SK-N-SH treated with all-trans-retinoic acid at 6 μM for 48 hours (cell line): ENCODE measurements around the gene MYL3.

Source experiments
- ATAC-seq: fragments of 200-7000 bp; cut with Tn5 transposase; 3 replicates; pipeline ENCODE4 v1.9.1; 2020; ENCODE audit warnings: mild to moderate bottlenecking, moderate library complexity
- ARNTL ChIP-seq: fragments of 450-650 bp; formaldehyde crosslinking; IDR thresholded peaks from 2 replicates; pipeline ENCODE4 v1.5.0; 2020; ENCODE audit warnings: low read depth, mild to moderate bottlenecking, moderate library complexity, borderline replicate concordance
- BACH2 ChIP-seq: fragments of 250-450 bp; sonication (Bioruptor Pico); IDR thresholded peaks from 2 replicates; pipeline ENCODE4 v1.9.0; 2021; ENCODE audit warnings: mild to moderate bottlenecking, borderline replicate concordance
- CSDC2 ChIP-seq: fragments of 250-450 bp; sonication (Bioruptor Pico); IDR thresholded peaks from 2 replicates; pipeline ENCODE4 v1.5.0; 2020; ENCODE audit warnings: mild to moderate bottlenecking, moderate library complexity
- ESRRG ChIP-seq: fragments of 250-450 bp; sonication (Bioruptor Pico); IDR thresholded peaks from 2 replicates; pipeline ENCODE4 v1.6.1; 2021; ENCODE audit warnings: mild to moderate bottlenecking
- GLIS3 ChIP-seq: fragments of 250-450 bp; sonication (Bioruptor Pico); IDR thresholded peaks from 2 replicates; pipeline ENCODE4 v1.5.0; 2020; ENCODE audit warnings: mild to moderate bottlenecking, moderate library complexity
- ISL1 ChIP-seq: fragments of 250-450 bp; sonication (Bioruptor Pico); IDR thresholded peaks from 2 replicates; pipeline ENCODE4 v2.1.2; 2022; ENCODE audit warnings: mild to moderate bottlenecking, moderate library complexity
- OSR1 ChIP-seq: fragments of 250-450 bp; sonication (Bioruptor Pico); IDR thresholded peaks from 2 replicates; pipeline ENCODE4 v1.8.0; 2022; ENCODE audit warnings: moderate library complexity, mild to moderate bottlenecking, inconsistent platforms
- PATZ1 ChIP-seq: fragments of 250-450 bp; sonication (Bioruptor Pico); IDR thresholded peaks from 2 replicates; pipeline ENCODE4 v1.8.0; 2020; ENCODE audit warnings: mild to moderate bottlenecking, moderate library complexity, borderline replicate concordance
- POU6F1 ChIP-seq: fragments of 250-450 bp; sonication (Bioruptor Pico); IDR thresholded peaks from 2 replicates; pipeline ENCODE4 v1.8.0; 2021; ENCODE audit warnings: low read depth, mild to moderate bottlenecking, moderate library complexity, borderline replicate concordance
- RARB ChIP-seq: fragments of 250-450 bp; sonication (Bioruptor Pico); IDR thresholded peaks from 2 replicates; pipeline ENCODE4 v1.8.0; 2021; ENCODE audit warnings: mild to moderate bottlenecking, moderate library complexity
- SNAI2 ChIP-seq: fragments of 250-450 bp; sonication (Bioruptor Pico); IDR thresholded peaks from 2 replicates; pipeline ENCODE4 v1.5.0; 2020; ENCODE audit warnings: mild to moderate bottlenecking, moderate library complexity
- TCF4 ChIP-seq: fragments of 250-450 bp; sonication (Bioruptor Pico); IDR thresholded peaks from 2 replicates; pipeline ENCODE4 v1.8.0; 2021; ENCODE audit warnings: mild to moderate bottlenecking, moderate library complexity, borderline replicate concordance
- TOX ChIP-seq: fragments of 250-450 bp; sonication (Bioruptor Pico); IDR thresholded peaks from 2 replicates; pipeline ENCODE4 v1.8.0; 2021; ENCODE audit warnings: mild to moderate bottlenecking, moderate library complexity, borderline replicate concordance
- TSHZ2 ChIP-seq: fragments of 250-450 bp; sonication (Bioruptor Pico); IDR thresholded peaks from 2 replicates; pipeline ENCODE4 v1.5.0; 2020; ENCODE audit warnings: mild to moderate bottlenecking, moderate library complexity
- ZC3H10 ChIP-seq: fragments of 250-450 bp; sonication (Bioruptor Pico); IDR thresholded peaks from 2 replicates; pipeline ENCODE4 v1.5.1; 2021; ENCODE audit warnings: mild to moderate bottlenecking, moderate library complexity
- ZFP3 ChIP-seq: fragments of 250-450 bp; sonication (Bioruptor Pico); IDR thresholded peaks from 2 replicates; pipeline ENCODE4 v1.5.0; 2020; ENCODE audit warnings: mild to moderate bottlenecking, moderate library complexity
- ZFP30 ChIP-seq: fragments of 450-650 bp; formaldehyde crosslinking; IDR thresholded peaks from 2 replicates; pipeline ENCODE4 v1.5.0; 2022; ENCODE audit warnings: mild to moderate bottlenecking, moderate library complexity
- ZNF565 ChIP-seq: fragments of 450-650 bp; formaldehyde crosslinking; conservative IDR thresholded peaks from 2 replicates; pipeline ENCODE4 v1.5.0; 2020; ENCODE audit warnings: low read depth, mild to moderate bottlenecking, moderate library complexity
- ZNF70 ChIP-seq: fragments of 450-650 bp; formaldehyde crosslinking; IDR thresholded peaks from 2 replicates; pipeline ENCODE4 v1.5.0; 2020; ENCODE audit warnings: mild to moderate bottlenecking, moderate library complexity
- ZNF8 ChIP-seq: fragments of 450-650 bp; formaldehyde crosslinking; IDR thresholded peaks from 2 replicates; pipeline ENCODE4 v1.5.0; 2020; ENCODE audit warnings: mild to moderate bottlenecking, moderate library complexity
- TF ChIP-seq, protein P1 (sequence below): fragments of 250-450 bp; sonication (Bioruptor Pico); IDR thresholded peaks from 2 replicates; pipeline ENCODE4 v1.5.1; 2021; ENCODE audit warnings: mild to moderate bottlenecking, moderate library complexity
- TF ChIP-seq, protein P2 (sequence below): fragments of 250-450 bp; sonication (Bioruptor Pico); IDR thresholded peaks from 2 replicates; pipeline ENCODE4 v1.5.1; 2020; ENCODE audit warnings: low read depth, mild to moderate bottlenecking, moderate library complexity

MYL3 gene

DNA sequence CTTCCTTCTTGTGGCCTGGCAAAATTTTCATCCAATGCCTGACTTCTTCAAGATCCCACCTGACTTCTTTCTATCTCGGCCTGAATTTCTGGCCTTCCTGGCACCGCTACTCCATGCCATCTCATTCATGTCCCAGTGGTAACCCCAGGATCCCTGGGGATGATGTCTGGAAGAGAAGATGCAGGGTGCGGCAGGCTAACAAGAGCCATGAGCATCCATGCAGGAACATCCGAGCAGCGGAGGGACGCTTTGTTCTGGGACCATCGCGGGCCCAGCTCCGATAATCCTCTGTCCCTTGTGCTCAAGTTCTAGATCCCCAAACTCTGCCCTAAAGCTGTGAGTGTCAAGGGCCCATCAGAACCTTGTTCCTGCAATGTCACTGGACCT, 10.9 kb downstream of the MYL3 start:
- TF ChIP-seq, protein P1, sequence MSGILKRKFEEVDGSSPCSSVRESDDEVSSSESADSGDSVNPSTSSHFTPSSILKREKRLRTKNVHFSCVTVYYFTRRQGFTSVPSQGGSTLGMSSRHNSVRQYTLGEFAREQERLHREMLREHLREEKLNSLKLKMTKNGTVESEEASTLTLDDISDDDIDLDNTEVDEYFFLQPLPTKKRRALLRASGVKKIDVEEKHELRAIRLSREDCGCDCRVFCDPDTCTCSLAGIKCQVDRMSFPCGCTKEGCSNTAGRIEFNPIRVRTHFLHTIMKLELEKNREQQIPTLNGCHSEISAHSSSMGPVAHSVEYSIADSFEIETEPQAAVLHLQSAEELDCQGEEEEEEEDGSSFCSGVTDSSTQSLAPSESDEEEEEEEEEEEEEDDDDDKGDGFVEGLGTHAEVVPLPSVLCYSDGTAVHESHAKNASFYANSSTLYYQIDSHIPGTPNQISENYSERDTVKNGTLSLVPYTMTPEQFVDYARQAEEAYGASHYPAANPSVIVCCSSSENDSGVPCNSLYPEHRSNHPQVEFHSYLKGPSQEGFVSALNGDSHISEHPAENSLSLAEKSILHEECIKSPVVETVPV (CRISPR knock-in tag) = no peak
- TF ChIP-seq, protein P2, sequence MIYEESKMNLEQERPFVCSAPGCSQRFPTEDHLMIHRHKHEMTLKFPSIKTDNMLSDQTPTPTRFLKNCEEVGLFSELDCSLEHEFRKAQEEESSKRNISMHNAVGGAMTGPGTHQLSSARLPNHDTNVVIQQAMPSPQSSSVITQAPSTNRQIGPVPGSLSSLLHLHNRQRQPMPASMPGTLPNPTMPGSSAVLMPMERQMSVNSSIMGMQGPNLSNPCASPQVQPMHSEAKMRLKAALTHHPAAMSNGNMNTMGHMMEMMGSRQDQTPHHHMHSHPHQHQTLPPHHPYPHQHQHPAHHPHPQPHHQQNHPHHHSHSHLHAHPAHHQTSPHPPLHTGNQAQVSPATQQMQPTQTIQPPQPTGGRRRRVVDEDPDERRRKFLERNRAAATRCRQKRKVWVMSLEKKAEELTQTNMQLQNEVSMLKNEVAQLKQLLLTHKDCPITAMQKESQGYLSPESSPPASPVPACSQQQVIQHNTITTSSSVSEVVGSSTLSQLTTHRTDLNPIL (CRISPR knock-in tag) = no peak
- TF ChIP-seq ZNF8 (CRISPR knock-in tag) = no peak
- ATAC-seq = no peak

GRCh38 chr3:46851364-46852333, 11.6 kb downstream of the MYL3 start:
- TF ChIP-seq GLIS3 (no peak), ZNF70 (CRISPR knock-in tag) (no peak), CSDC2 (CRISPR knock-in tag) (no peak), ARNTL (CRISPR knock-in tag) (no peak), PATZ1 (CRISPR knock-in tag) (no peak), ZNF565 (CRISPR knock-in tag) (no peak), ZFP30 (no peak), SNAI2 (CRISPR knock-in tag) (no peak), ISL1 (CRISPR knock-in tag) (no peak), OSR1 (CRISPR knock-in tag) (no peak), BACH2 (CRISPR knock-in tag) (no peak), ZC3H10 (CRISPR knock-in tag) (no peak), ZFP3 (CRISPR knock-in tag) (no peak), POU6F1 (CRISPR knock-in tag) (no peak)
- no peak for ATAC-seq

GRCh38 chr3:46850468-46850779, 12.8 kb downstream of the MYL3 start:
- no peak for ATAC-seq
- TF ChIP-seq, protein P2 (CRISPR knock-in tag) = no peak
- TF ChIP-seq ZC3H10 (CRISPR knock-in tag) = no peak

GRCh38 chr3:46849686-46850467, 13.4 kb downstream of the MYL3 start:
- ATAC-seq = no peak
- TF ChIP-seq ZC3H10 (CRISPR knock-in tag) (no peak), RARB (no peak), TSHZ2 (CRISPR knock-in tag) (no peak), ESRRG (no peak), TCF4 (CRISPR knock-in tag) (no peak), GLIS3 (no peak), SNAI2 (CRISPR knock-in tag) (no peak), TOX (CRISPR knock-in tag) (no peak), CSDC2 (CRISPR knock-in tag) (no peak), ARNTL (CRISPR knock-in tag) (no peak)
- TF ChIP-seq, protein P1 (CRISPR knock-in tag) = no peak
